HepG2 (cell line): Measurements from ENCODE around the gene ADAP2. TPM values are rescaled to one million over a fixed set of nuclear protein-coding genes. Genes with fewer than 3 reads are reported as not detected.

Source experiments
- FOXA3 ChIP-seq: IDR thresholded peaks from 2 replicates; pipeline ENCODE4 v1.6.1; 2016; ENCODE audit warnings: missing genetic modification reagents, missing compliant biosample characterization
- HDAC2 ChIP-seq: sonication (generic); formaldehyde crosslinking; IDR thresholded peaks from 2 replicates; pipeline ENCODE4 v1.4.0; 2020; ENCODE audit warnings: missing genetic modification reagents
- KLF11 ChIP-seq: IDR thresholded peaks from 2 replicates; pipeline ENCODE4 v1.6.1; 2016; ENCODE audit warnings: missing compliant biosample characterization
- MED8 ChIP-seq: sonication (generic); formaldehyde crosslinking; IDR thresholded peaks from 2 replicates; pipeline ENCODE4 v1.8.1; 2023; ENCODE audit warnings: mild to moderate bottlenecking, missing genetic modification reagents; ENCODE audit not compliant: insufficient replicate concordance
- MIER3 ChIP-seq: IDR thresholded peaks from 2 replicates; pipeline ENCODE4 v1.6.1; 2016; ENCODE audit warnings: missing compliant biosample characterization, borderline replicate concordance
- MTF2 ChIP-seq: sonication (generic); formaldehyde crosslinking; IDR thresholded peaks from 2 replicates; pipeline ENCODE4 v1.5.0; 2020; ENCODE audit warnings: missing genetic modification reagents, borderline replicate concordance
- MYNN ChIP-seq: sonication (generic); formaldehyde crosslinking; IDR thresholded peaks from 2 replicates; pipeline ENCODE4 v1.4.0; 2020; ENCODE audit warnings: mild to moderate bottlenecking, low read depth, missing genetic modification reagents
- RFXANK ChIP-seq: IDR thresholded peaks from 2 replicates; pipeline ENCODE4 v1.6.1; 2016
- SMARCE1 ChIP-seq: fragments of 450-650 bp; IDR thresholded peaks from 2 replicates; pipeline ENCODE4 v1.6.1; 2017; ENCODE audit warnings: borderline replicate concordance
- SP2 ChIP-seq: sonication (generic); formaldehyde crosslinking; IDR thresholded peaks from 2 replicates; pipeline ENCODE4 v1.5.1; 2020; ENCODE audit warnings: mild to moderate bottlenecking, missing genetic modification reagents
- TBP ChIP-seq: sonication (generic); formaldehyde crosslinking; IDR thresholded peaks from 2 replicates; pipeline ENCODE4 v1.5.0; 2020; ENCODE audit warnings: missing genetic modification reagents
- TEAD2 ChIP-seq: sonication (generic); formaldehyde crosslinking; IDR thresholded peaks from 2 replicates; pipeline ENCODE4 v1.9.0; 2021; ENCODE audit warnings: missing genetic modification reagents
- ZBTB38 ChIP-seq: sonication (generic); formaldehyde crosslinking; IDR thresholded peaks from 2 replicates; pipeline ENCODE4 v1.5.1; 2020; ENCODE audit warnings: mild to moderate bottlenecking, missing genetic modification reagents
- ZFP37 ChIP-seq: sonication (generic); formaldehyde crosslinking; IDR thresholded peaks from 2 replicates; pipeline ENCODE4 v1.4.0; 2020; ENCODE audit warnings: missing genetic modification reagents, borderline replicate concordance
- ZNF326 ChIP-seq: sonication (generic); formaldehyde crosslinking; IDR thresholded peaks from 2 replicates; pipeline ENCODE4 v1.4.0; 2020; ENCODE audit warnings: missing genetic modification reagents, borderline replicate concordance
- ZNF33A ChIP-seq: sonication (generic); formaldehyde crosslinking; IDR thresholded peaks from 2 replicates; pipeline ENCODE4 v1.5.1; 2020; ENCODE audit warnings: missing genetic modification reagents, mild to moderate bottlenecking, moderate library complexity, borderline replicate concordance
- ZNF343 ChIP-seq: sonication (generic); formaldehyde crosslinking; IDR thresholded peaks from 2 replicates; pipeline ENCODE4 v1.4.0; 2020; ENCODE audit warnings: mild to moderate bottlenecking, missing genetic modification reagents
- ZNF430 ChIP-seq: sonication (generic); formaldehyde crosslinking; IDR thresholded peaks from 2 replicates; pipeline ENCODE4 v1.9.0; 2021; ENCODE audit warnings: mild to moderate bottlenecking, missing genetic modification reagents
- ZNF7 ChIP-seq: IDR thresholded peaks from 2 replicates; pipeline ENCODE4 v1.6.1; 2016; ENCODE audit warnings: missing biosample characterization, missing genetic modification reagents
- polyA plus RNA-seq, 8 experiments: library from polyadenylated mRNA; depleted of rRNA in 3 of 8; stranded (reverse) in 7 of 8; unstranded in 1 of 8; fragments of >200 nt; fragmentation: Illumina TruSeq in 4 of 8; extraction: Trizol in 4 of 8; gene quantifications; 2 replicates each; pipeline versions ENCODE4 v1.2.1 to v1.2.3, GENCODE V29; 2011 to 2016; ENCODE audit warnings: low read depth in 4 of 8, missing spikeins in 1 of 8, mixed read lengths in 1 of 8; ENCODE audit not compliant: insufficient read depth in 1 of 8
- total RNA-seq, 5 experiments: library from RNA; depleted of rRNA; stranded (reverse); fragments of >200 nt; fragmentation: Illumina TruSeq; extraction: Trizol; gene quantifications; 2 replicates each; pipeline ENCODE4 v1.2.3, GENCODE V29; 2016; ENCODE audit warnings: low read depth in 1 of 5
- TF ChIP-seq, protein P1 (sequence below): sonication (generic); formaldehyde crosslinking; IDR thresholded peaks from 2 replicates; pipeline ENCODE4 v1.5.0; 2020; ENCODE audit warnings: mild to moderate bottlenecking, missing genetic modification reagents, borderline replicate concordance
- TF ChIP-seq, protein P2 (sequence below): sonication (generic); formaldehyde crosslinking; IDR thresholded peaks from 2 replicates; pipeline ENCODE4 v1.5.0; 2020; ENCODE audit warnings: missing genetic modification reagents
- TF ChIP-seq, protein P3 (sequence below): sonication (generic); formaldehyde crosslinking; IDR thresholded peaks from 2 replicates; pipeline ENCODE4 v1.4.0; 2020; ENCODE audit warnings: missing genetic modification reagents
- TF ChIP-seq, protein P4 (sequence below): sonication (generic); formaldehyde crosslinking; IDR thresholded peaks from 2 replicates; pipeline ENCODE4 v1.4.0; 2020; ENCODE audit warnings: mild to moderate bottlenecking, low read depth, missing genetic modification reagents

Gene ADAP2
- total and polyA plus RNA-seq, 2 of the 13 experiments (the other 11 are each of a cell fraction or from before 2014, with no cell fraction given), result 0.51 to 0.70 TPM

DNA sequence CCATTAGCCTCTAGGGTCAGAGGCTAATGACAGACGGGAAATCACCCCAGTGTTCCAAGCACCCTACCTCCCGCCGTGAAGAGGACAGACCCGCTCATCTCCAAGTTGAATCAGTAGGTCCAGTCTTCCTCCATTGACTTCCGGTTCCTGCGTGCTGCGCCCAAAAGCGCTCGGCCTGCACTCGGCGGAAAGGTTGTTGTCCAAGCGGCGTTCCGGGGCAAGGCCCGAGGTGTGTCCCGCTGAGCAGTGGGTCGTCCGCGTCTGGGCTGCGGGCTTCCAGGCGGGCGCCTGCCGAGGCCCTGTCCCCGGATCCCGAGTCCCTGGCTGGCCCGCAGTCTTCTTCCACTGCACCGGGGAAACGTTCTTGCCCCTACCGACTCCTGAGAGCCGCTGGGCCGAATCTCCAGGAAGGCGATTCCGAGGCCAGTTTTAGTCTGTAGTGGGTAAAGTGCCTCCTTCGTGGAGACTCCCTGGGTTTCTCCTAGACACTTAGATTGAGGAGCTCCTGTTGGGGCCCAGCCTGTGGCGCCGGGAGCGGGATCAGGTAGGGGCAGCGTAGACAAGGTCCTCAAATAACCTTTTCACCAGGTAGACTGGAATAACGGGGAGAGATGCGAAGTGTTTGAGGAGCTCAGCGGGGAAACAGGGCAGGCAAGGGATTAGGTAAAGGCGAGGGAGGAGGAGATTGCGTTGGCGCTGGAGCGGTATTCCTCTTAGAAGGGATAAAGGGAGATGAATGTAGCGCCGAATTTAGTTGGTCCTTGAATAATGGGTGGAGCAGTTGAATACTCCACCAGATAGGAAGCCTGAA lies 15.4 kb upstream of the ADAP2 start, which contains the start of gene TEFM (continued):
- TF ChIP-seq, protein P1, sequence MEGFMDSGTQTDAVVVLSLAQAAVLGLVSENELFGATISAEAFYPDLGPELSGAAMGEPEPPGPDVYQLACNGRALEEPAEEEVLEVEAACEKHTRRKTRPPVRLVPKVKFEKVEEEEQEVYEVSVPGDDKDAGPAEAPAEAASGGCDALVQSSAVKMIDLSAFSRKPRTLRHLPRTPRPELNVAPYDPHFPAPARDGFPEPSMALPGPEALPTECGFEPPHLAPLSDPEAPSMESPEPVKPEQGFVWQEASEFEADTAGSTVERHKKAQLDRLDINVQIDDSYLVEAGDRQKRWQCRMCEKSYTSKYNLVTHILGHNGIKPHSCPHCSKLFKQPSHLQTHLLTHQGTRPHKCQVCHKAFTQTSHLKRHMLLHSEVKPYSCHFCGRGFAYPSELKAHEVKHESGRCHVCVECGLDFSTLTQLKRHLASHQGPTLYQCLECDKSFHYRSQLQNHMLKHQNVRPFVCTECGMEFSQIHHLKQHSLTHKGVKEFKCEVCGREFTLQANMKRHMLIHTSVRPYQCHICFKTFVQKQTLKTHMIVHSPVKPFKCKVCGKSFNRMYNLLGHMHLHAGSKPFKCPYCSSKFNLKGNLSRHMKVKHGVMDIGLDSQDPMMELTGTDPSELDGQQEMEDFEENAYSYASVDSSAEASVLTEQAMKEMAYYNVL (CRISPR knock-in tag), result peak; percentile 86; the same call in 1 of the 2 replicates
- TF ChIP-seq ZNF430 (CRISPR knock-in tag) (peak; percentile 98), ZFP37 (CRISPR knock-in tag) (peak; percentile 88; the same call in 1 of the 2 replicates), SMARCE1 (no peak), ZNF326 (CRISPR knock-in tag) (no peak), SP2 (CRISPR knock-in tag) (peak; percentile 58), ZBTB38 (CRISPR knock-in tag) (peak; percentile 97), MED8 (CRISPR knock-in tag) (peak; percentile 95), MYNN (CRISPR knock-in tag) (no peak), ZNF343 (peak; percentile 82; the same call in 1 of the 2 replicates), ZNF33A (CRISPR knock-in tag) (peak; percentile 59; the same call in 1 of the 2 replicates), KLF11 (0 out of 2 replicates have a peak, but pooled peaks have one; percentile 85), FOXA3 (CRISPR knock-in tag) (peak; percentile 79), TEAD2 (CRISPR knock-in tag) (peak; percentile 42), ZNF7 (CRISPR knock-in tag) (no peak; the same call in 1 of the 2 replicates), HDAC2 (CRISPR knock-in tag) (peak; percentile 95), TBP (CRISPR knock-in tag) (0 out of 2 replicates have a peak, but pooled peaks have one; percentile 27), MIER3 (CRISPR knock-in tag) (peak; percentile 92), MTF2 (CRISPR knock-in tag) (no peak), RFXANK (CRISPR knock-in tag) (no peak)
- TF ChIP-seq, protein P2, sequence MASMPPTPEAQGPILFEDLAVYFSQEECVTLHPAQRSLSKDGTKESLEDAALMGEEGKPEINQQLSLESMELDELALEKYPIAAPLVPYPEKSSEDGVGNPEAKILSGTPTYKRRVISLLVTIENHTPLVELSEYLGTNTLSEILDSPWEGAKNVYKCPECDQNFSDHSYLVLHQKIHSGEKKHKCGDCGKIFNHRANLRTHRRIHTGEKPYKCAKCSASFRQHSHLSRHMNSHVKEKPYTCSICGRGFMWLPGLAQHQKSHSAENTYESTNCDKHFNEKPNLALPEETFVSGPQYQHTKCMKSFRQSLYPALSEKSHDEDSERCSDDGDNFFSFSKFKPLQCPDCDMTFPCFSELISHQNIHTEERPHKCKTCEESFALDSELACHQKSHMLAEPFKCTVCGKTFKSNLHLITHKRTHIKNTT, result 0 out of 2 replicates have a peak, but pooled peaks have one; percentile 74
- TF ChIP-seq, protein P3, sequence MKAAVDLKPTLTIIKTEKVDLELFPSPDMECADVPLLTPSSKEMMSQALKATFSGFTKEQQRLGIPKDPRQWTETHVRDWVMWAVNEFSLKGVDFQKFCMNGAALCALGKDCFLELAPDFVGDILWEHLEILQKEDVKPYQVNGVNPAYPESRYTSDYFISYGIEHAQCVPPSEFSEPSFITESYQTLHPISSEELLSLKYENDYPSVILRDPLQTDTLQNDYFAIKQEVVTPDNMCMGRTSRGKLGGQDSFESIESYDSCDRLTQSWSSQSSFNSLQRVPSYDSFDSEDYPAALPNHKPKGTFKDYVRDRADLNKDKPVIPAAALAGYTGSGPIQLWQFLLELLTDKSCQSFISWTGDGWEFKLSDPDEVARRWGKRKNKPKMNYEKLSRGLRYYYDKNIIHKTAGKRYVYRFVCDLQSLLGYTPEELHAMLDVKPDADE, result peak; percentile 86; the same call in 1 of the 2 replicates
- TF ChIP-seq, protein P4, sequence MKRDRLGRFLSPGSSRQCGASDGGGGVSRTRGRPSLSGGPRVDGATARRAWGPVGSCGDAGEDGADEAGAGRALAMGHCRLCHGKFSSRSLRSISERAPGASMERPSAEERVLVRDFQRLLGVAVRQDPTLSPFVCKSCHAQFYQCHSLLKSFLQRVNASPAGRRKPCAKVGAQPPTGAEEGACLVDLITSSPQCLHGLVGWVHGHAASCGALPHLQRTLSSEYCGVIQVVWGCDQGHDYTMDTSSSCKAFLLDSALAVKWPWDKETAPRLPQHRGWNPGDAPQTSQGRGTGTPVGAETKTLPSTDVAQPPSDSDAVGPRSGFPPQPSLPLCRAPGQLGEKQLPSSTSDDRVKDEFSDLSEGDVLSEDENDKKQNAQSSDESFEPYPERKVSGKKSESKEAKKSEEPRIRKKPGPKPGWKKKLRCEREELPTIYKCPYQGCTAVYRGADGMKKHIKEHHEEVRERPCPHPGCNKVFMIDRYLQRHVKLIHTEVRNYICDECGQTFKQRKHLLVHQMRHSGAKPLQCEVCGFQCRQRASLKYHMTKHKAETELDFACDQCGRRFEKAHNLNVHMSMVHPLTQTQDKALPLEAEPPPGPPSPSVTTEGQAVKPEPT (CRISPR knock-in tag), result peak; percentile 91; the same call in 1 of the 2 replicates
